ENCODE data around the gene RIPOR3.
"Not testable (repeated sequence)": the region's sequence is repeated elsewhere in the genome, so short reads cannot be mapped to it uniquely, and the experiment has no call there.

Gene RIPOR3

GRCh38 chr20:50551288-50551687 lies 140.1 kb downstream of the RIPOR3 start:
- no peak for DNase-seq (ENCODE audit: low spot score)

- no peak for DNase-seq (ENCODE audit: low spot score)
These were observed 140.8 kb downstream of the RIPOR3 start for GRCh38 chr20:50550531-50550930.

GRCh38 chr20:50548396-50548795 lies 142.9 kb downstream of the RIPOR3 start:
- no peak for DNase-seq (ENCODE audit: low spot score)

- no peak for DNase-seq (ENCODE audit: low spot score)
These were observed 143.4 kb downstream of the RIPOR3 start for GRCh38 chr20:50547964-50548363.

GRCh38 chr20:50546729-50547314 lies 144.5 kb downstream of the RIPOR3 start:
- DNase-seq (ENCODE audit: low spot score), result no peak

- no peak for DNase-seq (ENCODE audit: low spot score)
These were observed 146.2 kb downstream of the RIPOR3 start for GRCh38 chr20:50545126-50545525.

GRCh38 chr20:50543326-50543725 lies 148.0 kb downstream of the RIPOR3 start:
- DNase-seq (ENCODE audit: low spot score), result no peak

- DNase-seq (ENCODE audit: low spot score), result no peak
These were observed 149.7 kb downstream of the RIPOR3 start for GRCh38 chr20:50541606-50542041.

- DNase-seq (ENCODE audit: low spot score), result peak; percentile 78
These were observed 150.4 kb downstream of the RIPOR3 start for GRCh38 chr20:50540620-50541605.

GRCh38 chr20:50539798-50540197 lies 151.5 kb downstream of the RIPOR3 start:
- not testable (repeated sequence) for DNase-seq (ENCODE audit: low spot score)

GRCh38 chr20:50538276-50538675 lies 153.1 kb downstream of the RIPOR3 start:
- no peak for DNase-seq (ENCODE audit: low spot score)

GRCh38 chr20:50537546-50538201 lies 153.7 kb downstream of the RIPOR3 start:
- no peak for DNase-seq (ENCODE audit: low spot score)

- DNase-seq (ENCODE audit: low spot score), result no peak
These were observed 155.0 kb downstream of the RIPOR3 start for GRCh38 chr20:50536333-50536732.
